ENCODE measurements around the gene GOSR1.
"Not testable (repeated sequence)": the region's sequence is repeated elsewhere in the genome, so short reads cannot be mapped to it uniquely, and the experiment has no call there.

DNA sequence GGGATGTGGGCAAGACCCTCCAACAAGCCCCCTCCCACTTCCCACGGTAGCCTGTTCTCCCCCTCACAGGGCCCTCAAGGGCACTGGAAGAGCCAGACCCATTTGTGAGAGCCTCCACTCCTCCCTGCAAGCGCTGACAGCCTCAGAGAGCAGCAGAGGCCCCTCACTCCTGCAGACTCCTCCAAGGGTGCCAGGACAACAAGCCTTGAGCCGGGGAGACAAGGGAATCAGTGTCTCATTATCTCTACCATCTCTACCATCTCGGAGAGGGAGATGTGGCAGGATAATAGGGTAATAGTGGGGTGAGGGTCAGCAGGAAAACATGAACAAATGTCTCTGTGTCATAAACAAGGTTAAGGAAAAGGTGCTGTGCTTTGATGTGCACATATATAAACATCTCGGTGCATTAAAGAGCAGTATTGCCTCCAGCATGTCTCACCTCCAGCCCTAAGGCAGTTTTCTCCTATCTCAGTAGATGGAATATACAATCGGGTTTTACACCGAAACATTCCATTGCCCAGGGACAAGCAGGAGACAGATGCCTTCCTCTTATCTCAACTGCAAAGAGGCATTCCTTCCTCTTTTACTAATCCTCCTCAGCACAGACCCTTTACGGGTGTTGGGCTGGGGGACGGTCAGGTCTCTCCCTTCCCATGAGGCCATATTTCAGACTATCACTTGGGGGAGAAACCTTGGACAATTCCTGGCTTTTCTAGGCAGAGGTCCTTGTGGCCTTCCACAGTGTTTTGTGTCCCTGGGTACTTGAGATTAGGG is 86.1 kb downstream of the GOSR1 start:
- TF ChIP-seq, protein P1, sequence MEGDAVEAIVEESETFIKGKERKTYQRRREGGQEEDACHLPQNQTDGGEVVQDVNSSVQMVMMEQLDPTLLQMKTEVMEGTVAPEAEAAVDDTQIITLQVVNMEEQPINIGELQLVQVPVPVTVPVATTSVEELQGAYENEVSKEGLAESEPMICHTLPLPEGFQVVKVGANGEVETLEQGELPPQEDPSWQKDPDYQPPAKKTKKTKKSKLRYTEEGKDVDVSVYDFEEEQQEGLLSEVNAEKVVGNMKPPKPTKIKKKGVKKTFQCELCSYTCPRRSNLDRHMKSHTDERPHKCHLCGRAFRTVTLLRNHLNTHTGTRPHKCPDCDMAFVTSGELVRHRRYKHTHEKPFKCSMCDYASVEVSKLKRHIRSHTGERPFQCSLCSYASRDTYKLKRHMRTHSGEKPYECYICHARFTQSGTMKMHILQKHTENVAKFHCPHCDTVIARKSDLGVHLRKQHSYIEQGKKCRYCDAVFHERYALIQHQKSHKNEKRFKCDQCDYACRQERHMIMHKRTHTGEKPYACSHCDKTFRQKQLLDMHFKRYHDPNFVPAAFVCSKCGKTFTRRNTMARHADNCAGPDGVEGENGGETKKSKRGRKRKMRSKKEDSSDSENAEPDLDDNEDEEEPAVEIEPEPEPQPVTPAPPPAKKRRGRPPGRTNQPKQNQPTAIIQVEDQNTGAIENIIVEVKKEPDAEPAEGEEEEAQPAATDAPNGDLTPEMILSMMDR (IDR thresholded peaks at IDR 0.05), result not testable (repeated sequence)
- not testable (repeated sequence) for TF ChIP-seq POLR2A (IDR thresholded peaks at IDR 0.05)

Measured in vagina (tissue), 2 donors.